Lower lobe of right lung (tissue), 2 donors: ENCODE results near the gene CGAS. TPM values are rescaled to one million over a fixed set of nuclear protein-coding genes. Genes with fewer than 3 reads are reported as not detected.
A peak's percentile ranks its signal among the peaks of the same experiment; 100 is the strongest.

Experiments
- ATAC-seq, 2 donors: fragments of 200-7000 bp; cut with Tn5 transposase; one replicate each; pipeline ENCODE4 v1.9.1; 2020 to 2022; ENCODE audit warnings: mild to moderate bottlenecking in 2 of 2, moderate library complexity in 2 of 2
- DNase-seq: peaks from one replicate; pipeline ENCODE4 v3.0.0-alpha.2; 2020
- H3K27ac ChIP-seq: fragments of 200-600 bp; one replicate; pipeline ENCODE4 v1.8.0; 2022
- H3K27me3 ChIP-seq: fragments of 200-600 bp; one replicate; pipeline ENCODE4 v1.8.0; 2022; ENCODE audit warnings: low read depth
- H3K36me3 ChIP-seq: fragments of 200-600 bp; one replicate; pipeline ENCODE4 v1.8.0; 2022; ENCODE audit warnings: mild to moderate bottlenecking
- H3K4me1 ChIP-seq: fragments of 200-600 bp; one replicate; pipeline ENCODE4 v1.8.0; 2022
- H3K4me3 ChIP-seq: fragments of 200-600 bp; one replicate; pipeline ENCODE4 v1.8.0; 2022; ENCODE audit warnings: mild to moderate bottlenecking
- H3K9me3 ChIP-seq: fragments of 200-600 bp; one replicate; pipeline ENCODE4 v1.8.0; 2022
- CTCF ChIP-seq: fragments of 200-600 bp; IDR thresholded peaks from one replicate; pipeline ENCODE4 v1.8.0; 2022; ENCODE audit warnings: antibody characterized with exemption, mild to moderate bottlenecking
- intact Hi-C: fragments of 100-400 bp; cut with DNase I; formaldehyde crosslinking; loops from one replicate; pipeline ENCODE4 v1.11.0; 2022
- total RNA-seq: library from RNA; stranded (reverse); fragmentation: NEBNext Ultra II Directional; extraction: Animal tissue kit (Norgen Biotek cat#: 25700); gene quantifications from one replicate; pipeline ENCODE4 v1.2.1, GENCODE V29; 2021
- donor health status: DM: no; HTN: yes; CAD: no; lungs with severe emphysema.

CGAS gene
- total RNA-seq, 1 donor from 2014 or later: 10.4 TPM

- ATAC-seq: no peak
Observed at GRCh38 chr6:73455865-73456629, 4.0 kb upstream of the CGAS start.

GRCh38 chr6:73451223-73452106, 632 bp downstream of the CGAS start:
- Histone ChIP-seq H3K4me3 (peak overlapping the region; percentile 96), H3K27me3 (no peaks in the 10 kb centered on the region), H3K27ac (peak overlapping the region; percentile 92), H3K36me3 (no peaks in the 10 kb centered on the region), H3K9me3 (no peaks in the 10 kb centered on the region), H3K4me1 (peaks cover 29% of the 10 kb centered on the region)
- TF ChIP-seq CTCF: no peak
- intact Hi-C loops: no loop called here
- DNase-seq: peak; percentile 68
- peak; percentile 72 to 79 for ATAC-seq

More at GRCh38 chr6:73455865-73456629, 4.0 kb upstream of the CGAS start:
- no peak for TF ChIP-seq CTCF
- H3K36me3 ChIP-seq: no peaks in the 10 kb centered on the region
- DNase-seq: no peak
- no peaks in the 10 kb centered on the region for H3K9me3 ChIP-seq
- peaks cover 28% of the 10 kb centered on the region for H3K4me1 ChIP-seq
- no peaks in the 10 kb centered on the region for H3K27me3 ChIP-seq
- H3K4me3 ChIP-seq: no peak overlapping the region
- intact Hi-C loops: no loop called here
- H3K27ac ChIP-seq: no peak overlapping the region

GRCh38 chr6:73443555-73443954, 8.5 kb downstream of the CGAS start:
- Histone ChIP-seq H3K9me3 (no peaks in the 10 kb centered on the region), H3K4me3 (no peak overlapping the region), H3K27me3 (no peaks in the 10 kb centered on the region), H3K27ac (no peak overlapping the region), H3K36me3 (peaks cover 55% of the 10 kb centered on the region), H3K4me1 (no peaks in the 10 kb centered on the region)
- intact Hi-C loops: no loop called here
- TF ChIP-seq CTCF: no peak
- DNase-seq: no peak
- no peak for ATAC-seq

- Histone ChIP-seq H3K27ac (no peak overlapping the region), H3K27me3 (no peaks in the 10 kb centered on the region), H3K36me3 (peaks cover 79% of the 10 kb centered on the region), H3K4me1 (no peaks in the 10 kb centered on the region), H3K4me3 (no peak overlapping the region), H3K9me3 (no peaks in the 10 kb centered on the region)
- ATAC-seq (no peak), DNase-seq (no peak)
- intact Hi-C loops: no loop called here
- no peak for TF ChIP-seq CTCF
Observed at GRCh38 chr6:73435236-73435635, 16.9 kb downstream of the CGAS start.

GRCh38 chr6:73421534-73421933, 30.6 kb downstream of the CGAS start:
- peaks cover 8% of the 10 kb centered on the region for H3K4me1 ChIP-seq
- no peak overlapping the region for H3K27ac ChIP-seq
- DNase-seq (no peak), ATAC-seq (no peak)
- intact Hi-C loops: no loop called here
- no peaks in the 10 kb centered on the region for H3K9me3 ChIP-seq
- H3K36me3 ChIP-seq: peaks cover 45% of the 10 kb centered on the region
- TF ChIP-seq CTCF: no peak
- H3K4me3 ChIP-seq: no peak overlapping the region
- no peaks in the 10 kb centered on the region for H3K27me3 ChIP-seq
